DOHH2 (cell line): ENCODE measurements around the gene AHNAK.

Source experiments
- H3F3A ChIP-seq: fragments of 200-600 bp; sonication (generic), shearing (Covaris generic); 2 replicates; pipeline ENCODE4 v1.6.0; 2016; ENCODE audit warnings: antibody characterized with exemption, mild to moderate bottlenecking; ENCODE audit not compliant: control insufficient read depth, insufficient read depth
- H3K27ac ChIP-seq: fragments of 200-600 bp; sonication (generic); 2 replicates; pipeline ENCODE4 v1.5.1; 2014; ENCODE audit warnings: low read depth, mild to moderate bottlenecking, low read length, moderate library complexity
- H3K27me3 ChIP-seq: fragments of 200-600 bp; sonication (generic); 2 replicates; pipeline ENCODE4 v1.6.1; 2014; ENCODE audit warnings: mild to moderate bottlenecking, low read length, mixed read lengths; ENCODE audit not compliant: control insufficient read depth
- H3K36me3 ChIP-seq: fragments of 200-600 bp; sonication (generic); 2 replicates; pipeline ENCODE4 v1.6.1; 2014; ENCODE audit warnings: mild to moderate bottlenecking, low read length, moderate library complexity, mixed read lengths; ENCODE audit not compliant: control insufficient read depth
- H3K4me1 ChIP-seq: fragments of 200-600 bp; sonication (generic); 2 replicates; pipeline ENCODE4 v1.6.1; 2014; ENCODE audit warnings: mild to moderate bottlenecking, low read length, mixed read lengths; ENCODE audit not compliant: control insufficient read depth
- H3K4me2 ChIP-seq: fragments of 200-600 bp; sonication (generic); 2 replicates; pipeline ENCODE4 v1.6.0; 2014; ENCODE audit warnings: mild to moderate bottlenecking, low read length, moderate library complexity
- H3K4me3 ChIP-seq: fragments of 200-600 bp; sonication (generic); 2 replicates; pipeline ENCODE4 v1.5.1; 2014; ENCODE audit warnings: mild to moderate bottlenecking, low read length, mixed read lengths
- H3K79me2 ChIP-seq: fragments of 200-600 bp; sonication (generic); 2 replicates; pipeline ENCODE4 v1.6.1; 2014; ENCODE audit warnings: mild to moderate bottlenecking, low read length, mixed read lengths; ENCODE audit not compliant: control insufficient read depth
- H3K9me2 ChIP-seq: fragments of 200-600 bp; sonication (generic); replicated peaks from 2 replicates; pipeline ENCODE4 v1.6.1; 2014; ENCODE audit warnings: mild to moderate bottlenecking, low read length, mixed read lengths; ENCODE audit not compliant: control insufficient read depth
- H3K9me3 ChIP-seq: fragments of 200-600 bp; sonication (generic); 2 replicates; pipeline ENCODE4 v1.6.1; 2014; ENCODE audit warnings: antibody characterized with exemption, low read length, mixed read lengths; ENCODE audit not compliant: control insufficient read depth, insufficient read depth
- H4K20me1 ChIP-seq: fragments of 200-600 bp; sonication (generic); 2 replicates; pipeline ENCODE4 v1.6.0; 2014; ENCODE audit warnings: low read depth, mild to moderate bottlenecking, antibody characterized with exemption, low read length, moderate library complexity; ENCODE audit not compliant: control insufficient read depth, insufficient read depth
- CTCF ChIP-seq: fragments of 200-600 bp; sonication (generic); IDR thresholded peaks from one replicate; pipeline ENCODE4 v1.5.1; 2014; ENCODE audit warnings: antibody characterized with exemption, mild to moderate bottlenecking, low read depth, low read length; ENCODE audit not compliant: poor library complexity, severe bottlenecking
- EZH2phosphoT487 ChIP-seq: fragments of 200-600 bp; sonication (generic); IDR thresholded peaks from 2 replicates; pipeline ENCODE4 v1.6.1; 2017; ENCODE audit warnings: borderline replicate concordance, mild to moderate bottlenecking, antibody characterized with exemption, low read length, moderate library complexity, mixed read lengths

Gene AHNAK

GRCh38 chr11:62546929-62547625 lies 471 bp upstream of the AHNAK start:
- Histone ChIP-seq H3K27ac (no peak overlapping the region), H3K4me3 (no peak overlapping the region), H3K27me3 (peaks cover 67% of the 10 kb centered on the region), H3F3A (no peaks in the 10 kb centered on the region), H3K4me1 (peaks cover 11% of the 10 kb centered on the region), H3K79me2 (no peaks in the 10 kb centered on the region), H4K20me1 (0 out of 2 replicates have a peak, but pooled peaks cover 3% of the 10 kb centered on the region), H3K9me2 (no peaks in the 10 kb centered on the region), H3K36me3 (no peaks in the 10 kb centered on the region), H3K4me2 (no peak overlapping the region), H3K9me3 (no peaks in the 10 kb centered on the region)
- no peak for TF ChIP-seq EZH2phosphoT487
- TF ChIP-seq CTCF: no peak

GRCh38 chr11:62545437-62546243 lies 966 bp downstream of the AHNAK start:
- H3K79me2 ChIP-seq: no peaks in the 10 kb centered on the region
- H3K9me2 ChIP-seq: no peaks in the 10 kb centered on the region
- TF ChIP-seq CTCF: no peak
- TF ChIP-seq EZH2phosphoT487: no peak
- H3K9me3 ChIP-seq: no peaks in the 10 kb centered on the region
- H3K4me2 ChIP-seq: no peak overlapping the region
- no peak overlapping the region for H3K27ac ChIP-seq
- no peak overlapping the region for H3K4me3 ChIP-seq
- no peaks in the 10 kb centered on the region for H4K20me1 ChIP-seq
- H3K36me3 ChIP-seq: no peaks in the 10 kb centered on the region
- peaks cover 73% of the 10 kb centered on the region for H3K27me3 ChIP-seq
- H3K4me1 ChIP-seq: peaks cover 16% of the 10 kb centered on the region
- H3F3A ChIP-seq: no peaks in the 10 kb centered on the region

- Histone ChIP-seq H3K27me3 (peaks cover 68% of the 10 kb centered on the region), H3K36me3 (no peaks in the 10 kb centered on the region), H4K20me1 (no peaks in the 10 kb centered on the region), H3K4me2 (no peak overlapping the region), H3K27ac (no peak overlapping the region), H3K79me2 (no peaks in the 10 kb centered on the region), H3K9me3 (no peaks in the 10 kb centered on the region), H3K4me3 (no peak overlapping the region), H3K4me1 (peaks cover 17% of the 10 kb centered on the region), H3K9me2 (no peaks in the 10 kb centered on the region), H3F3A (no peaks in the 10 kb centered on the region)
- peak; percentile 55; the same call in 1 of the 2 replicates for TF ChIP-seq EZH2phosphoT487
- TF ChIP-seq CTCF: no peak
Observed at GRCh38 chr11:62544581-62545436, 1.8 kb downstream of the AHNAK start.
